HG03469 (cell line): ENCODE measurements around the gene PBX3.
A peak's percentile ranks its signal among the peaks of the same experiment; 100 is the strongest.

Source experiments
- ATAC-seq: cut with Tn5 transposase; IDR thresholded peaks from one replicate; pipeline ENCODE4 v1.9.1; 2021; ENCODE audit warnings: mild to moderate bottlenecking, moderate library complexity, moderate number of reproducible peaks; ENCODE audit not compliant: unreplicated experiment

PBX3 gene

GRCh38 chr9:125747053-125747764, at the start of gene PBX3:
TSS of gene PBX3 (plus strand) at chr9:125747373.
- peak; percentile 1 for ATAC-seq

- ATAC-seq, result no peak
These were observed 47.3 kb upstream of the PBX3 start for GRCh38 chr9:125699870-125700269.

- peak; percentile 73 for ATAC-seq
These were observed 46.4 kb upstream of the PBX3 start for GRCh38 chr9:125700791-125701190.

- no peak for ATAC-seq
These were observed 45.8 kb upstream of the PBX3 start for GRCh38 chr9:125701351-125701750.

- ATAC-seq, result no peak
These were observed 43.5 kb upstream of the PBX3 start for GRCh38 chr9:125703662-125704061.

- ATAC-seq, result no peak
These were observed 41.3 kb upstream of the PBX3 start for GRCh38 chr9:125705893-125706292.

- ATAC-seq, result peak; percentile 77
These were observed 40.3 kb upstream of the PBX3 start, which contains the start of gene MAPKAP1 for GRCh38 chr9:125706651-125707471. TSS of gene MAPKAP1 (minus strand) at chr9:125707208. CDS start at chr9:125672574, 34,634 bp downstream.

GRCh38 chr9:125707472-125707804, 39.7 kb upstream of the PBX3 start:
- ATAC-seq, result peak; percentile 14

GRCh38 chr9:125726456-125727132, 20.6 kb upstream of the PBX3 start:
- ATAC-seq, result no peak

GRCh38 chr9:125730168-125730567, 17.0 kb upstream of the PBX3 start:
- ATAC-seq, result no peak

GRCh38 chr9:125732562-125732961, 14.6 kb upstream of the PBX3 start:
- no peak for ATAC-seq

- no peak for ATAC-seq
These were observed 7.7 kb upstream of the PBX3 start for GRCh38 chr9:125739436-125739835.

- ATAC-seq, result no peak
These were observed 4.5 kb upstream of the PBX3 start for GRCh38 chr9:125742657-125743056.

- ATAC-seq, result no peak
These were observed 3.3 kb upstream of the PBX3 start for GRCh38 chr9:125743682-125744428.

- no peak for ATAC-seq
These were observed 2.6 kb upstream of the PBX3 start for GRCh38 chr9:125744616-125745015.

GRCh38 chr9:125745018-125745417, 2.2 kb upstream of the PBX3 start:
- ATAC-seq, result no peak

GRCh38 chr9:125745682-125746016, 1.5 kb upstream of the PBX3 start:
- no peak for ATAC-seq

GRCh38 chr9:125746017-125746773, 978 bp upstream of the PBX3 start:
- peak; percentile 44 for ATAC-seq

GRCh38 chr9:125746774-125747052, 460 bp upstream of the PBX3 start:
- no peak for ATAC-seq

- no peak for ATAC-seq
These were observed 732 bp downstream of the PBX3 start for GRCh38 chr9:125747765-125748445.
